ENCODE measurements around the gene PPP1R3D. TPM values are rescaled to one million over a fixed set of nuclear protein-coding genes. Genes with fewer than 3 reads are reported as not detected.

PPP1R3D gene
- total RNA-seq: 4.0 and 4.4 TPM in 2 replicates

DNA sequence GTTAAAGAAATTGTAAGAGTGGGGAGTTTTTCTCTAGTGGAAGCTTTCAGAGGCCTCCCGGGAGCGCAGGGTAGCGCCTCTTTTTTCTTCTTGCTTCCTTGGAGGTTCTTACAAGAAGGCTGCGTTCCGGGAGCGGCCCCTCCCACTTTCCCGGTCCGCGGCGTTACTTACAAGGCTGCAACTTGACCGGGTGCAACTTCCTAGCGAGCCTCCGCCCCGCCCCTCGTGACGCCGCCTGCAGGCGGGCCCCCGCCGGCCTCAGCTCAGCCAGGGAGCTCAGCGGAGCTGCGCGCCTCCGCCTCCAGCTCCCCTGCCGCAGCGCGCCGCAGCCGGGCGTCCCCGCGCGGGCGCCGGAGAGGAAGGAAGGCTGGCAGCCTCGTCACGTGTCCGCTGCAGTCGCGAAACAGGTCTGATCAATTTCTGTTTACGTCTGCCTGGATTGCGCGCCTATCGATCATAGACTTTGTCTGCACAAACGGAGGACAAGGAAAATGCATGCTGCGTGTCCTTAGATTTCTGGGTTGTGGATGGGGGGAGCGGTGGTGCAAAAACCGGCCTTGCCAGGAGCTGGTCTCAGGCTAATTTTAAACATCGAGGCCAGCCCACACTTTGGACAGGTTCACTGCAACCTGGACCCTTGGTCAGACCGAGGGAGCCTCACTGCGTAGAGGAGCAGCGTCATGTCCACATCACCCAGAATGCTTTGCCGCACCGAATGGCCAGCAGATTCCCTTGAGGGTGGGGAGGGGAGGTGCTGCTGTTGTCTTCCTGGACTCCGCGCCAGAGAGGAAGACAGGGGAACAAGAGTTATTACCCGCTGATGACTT is at the start of gene PPP1R3D, which contains the start of gene FAM217B:
TSS of gene PPP1R3D (minus strand) at position 177 of the 827 bp plus-strand sequence. CDS start 374 bp downstream, outside the sequence.
TSS of gene FAM217B (plus strand) at position 261 of the 827 bp plus-strand sequence. CDS start 3,555 bp downstream, outside the sequence.

GRCh38 chr20:59958123-59958522 is 18.0 kb upstream of the PPP1R3D start, which contains the start of gene CDH26:
CDH26 (plus strand) TSS chr20:59958423; CDS start chr20:59958727, 304 bp downstream.

GRCh38 chr20:59933296-59933848 is 6.7 kb downstream of the PPP1R3D start, which contains the start of gene SYCP2:
SYCP2 (minus strand) TSS chr20:59933637; CDS start chr20:59922413, 11,224 bp downstream.

Other genes starting within 250 kb of the PPP1R3D start
- gene SYCP2, start 6.7 kb downstream of the PPP1R3D start, total RNA-seq: 0.40 and 0.99 TPM in 2 replicates
- gene FAM217B, start 84 bp upstream of the PPP1R3D start, total RNA-seq: 3.1 and 3.6 TPM in 2 replicates
- gene CDH26, start 18.1 kb upstream of the PPP1R3D start, total RNA-seq: 0.12 and 0.26 TPM in 2 replicates